ENCODE data around the gene EFHD1.

EFHD1 gene

DNA sequence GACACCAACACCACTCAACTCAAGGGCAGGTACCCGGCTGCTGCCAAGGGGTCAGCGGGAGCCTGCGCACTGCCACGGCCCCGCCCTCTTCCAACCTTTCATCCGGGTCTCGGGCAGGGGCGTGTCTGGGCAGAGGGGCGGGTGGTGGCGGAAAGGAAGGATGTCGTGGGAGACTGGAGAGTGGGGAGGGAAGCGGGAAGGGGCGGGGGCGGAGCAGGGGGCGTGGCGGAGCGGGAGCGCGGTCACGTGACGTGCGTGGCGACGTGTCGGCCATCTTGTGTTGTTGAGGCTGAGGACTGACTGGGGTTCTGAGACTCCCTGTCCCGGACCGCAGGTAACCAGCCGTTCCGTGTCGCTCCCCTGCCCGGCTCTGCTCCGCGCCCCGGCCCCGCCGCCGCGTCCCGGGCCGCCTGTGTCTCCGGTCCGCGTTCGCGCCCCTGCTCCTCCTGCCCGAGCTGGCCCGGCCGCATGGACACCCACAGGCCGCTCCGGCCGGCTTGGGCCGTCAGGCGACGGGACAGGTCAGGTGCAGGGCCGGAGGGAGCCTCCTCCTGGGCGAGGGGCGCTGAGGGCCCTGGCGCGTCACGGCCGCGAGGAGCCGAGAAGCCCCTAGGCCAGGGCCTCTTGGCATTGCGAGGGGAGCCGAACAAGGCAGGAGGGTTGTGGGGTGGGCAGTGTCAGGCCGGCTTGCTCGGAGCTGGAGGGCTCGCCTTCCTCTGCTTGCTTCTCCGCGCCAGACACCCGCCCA is 63.8 kb downstream of the EFHD1 start, which contains the start of gene GIGYF2:
GIGYF2 (plus strand) TSS at position 273 of the 748 bp plus-strand sequence. CDS start 37,867 bp downstream, outside the sequence.
- H3K27ac ChIP-seq: peak within 1 kb of the TSS; percentile 94
- TF ChIP-seq, protein P1, sequence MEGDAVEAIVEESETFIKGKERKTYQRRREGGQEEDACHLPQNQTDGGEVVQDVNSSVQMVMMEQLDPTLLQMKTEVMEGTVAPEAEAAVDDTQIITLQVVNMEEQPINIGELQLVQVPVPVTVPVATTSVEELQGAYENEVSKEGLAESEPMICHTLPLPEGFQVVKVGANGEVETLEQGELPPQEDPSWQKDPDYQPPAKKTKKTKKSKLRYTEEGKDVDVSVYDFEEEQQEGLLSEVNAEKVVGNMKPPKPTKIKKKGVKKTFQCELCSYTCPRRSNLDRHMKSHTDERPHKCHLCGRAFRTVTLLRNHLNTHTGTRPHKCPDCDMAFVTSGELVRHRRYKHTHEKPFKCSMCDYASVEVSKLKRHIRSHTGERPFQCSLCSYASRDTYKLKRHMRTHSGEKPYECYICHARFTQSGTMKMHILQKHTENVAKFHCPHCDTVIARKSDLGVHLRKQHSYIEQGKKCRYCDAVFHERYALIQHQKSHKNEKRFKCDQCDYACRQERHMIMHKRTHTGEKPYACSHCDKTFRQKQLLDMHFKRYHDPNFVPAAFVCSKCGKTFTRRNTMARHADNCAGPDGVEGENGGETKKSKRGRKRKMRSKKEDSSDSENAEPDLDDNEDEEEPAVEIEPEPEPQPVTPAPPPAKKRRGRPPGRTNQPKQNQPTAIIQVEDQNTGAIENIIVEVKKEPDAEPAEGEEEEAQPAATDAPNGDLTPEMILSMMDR (conservative IDR thresholded peaks at IDR 0.05): no peak
- peak; percentile 94 for TF ChIP-seq ZFX (IDR thresholded peaks at IDR 0.05)

DNA sequence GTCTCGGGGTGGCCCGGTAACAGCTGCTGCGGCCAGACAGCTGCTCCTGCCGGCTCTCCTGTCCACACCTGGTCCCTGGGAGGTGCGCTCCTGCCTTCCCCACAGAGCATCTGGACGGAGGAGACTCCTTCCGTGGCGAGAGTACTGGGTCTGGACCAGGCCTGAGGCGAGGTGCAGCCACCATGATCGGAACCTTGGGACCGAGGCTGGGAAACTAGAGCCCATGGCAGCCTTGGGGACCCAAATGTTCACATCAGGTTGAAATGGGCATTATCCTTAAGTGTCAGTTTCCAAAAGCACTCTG is 64.4 kb downstream of the EFHD1 start:
- H3K27ac ChIP-seq: peak overlapping the region; percentile 94
- TF ChIP-seq, protein P1 (conservative IDR thresholded peaks at IDR 0.05): no peak
- no peak; the same call in 1 of the 2 replicates for TF ChIP-seq ZFX (IDR thresholded peaks at IDR 0.05)

DNA sequence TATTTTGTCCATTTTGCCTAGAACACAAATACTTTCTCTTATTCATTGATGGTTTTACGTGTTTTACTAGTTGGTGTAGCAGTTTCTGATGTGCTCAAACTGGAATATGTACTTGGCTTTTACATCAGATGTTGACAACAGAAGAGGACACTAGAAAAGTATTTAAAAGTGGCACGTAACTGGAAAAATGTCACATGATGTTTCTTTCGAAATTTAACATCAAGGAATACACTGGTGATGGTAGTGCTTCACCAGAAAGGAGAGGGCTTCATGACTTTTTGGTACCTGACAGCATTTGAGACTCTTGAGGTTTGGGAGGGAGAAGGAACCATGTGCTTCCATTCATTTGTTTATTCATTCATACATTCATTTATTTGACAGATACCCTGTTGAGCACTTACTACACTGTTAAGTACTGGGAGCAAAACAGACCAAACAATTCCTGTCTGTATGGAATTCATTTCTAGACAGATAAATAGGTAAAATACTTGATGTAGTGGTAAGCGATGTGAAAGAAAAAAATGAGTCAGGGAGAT is 65.2 kb downstream of the EFHD1 start:
- TF ChIP-seq, protein P1 (conservative IDR thresholded peaks at IDR 0.05): no peak
- TF ChIP-seq ZFX (IDR thresholded peaks at IDR 0.05): no peak
- H3K27ac ChIP-seq: no peak overlapping the region

DNA sequence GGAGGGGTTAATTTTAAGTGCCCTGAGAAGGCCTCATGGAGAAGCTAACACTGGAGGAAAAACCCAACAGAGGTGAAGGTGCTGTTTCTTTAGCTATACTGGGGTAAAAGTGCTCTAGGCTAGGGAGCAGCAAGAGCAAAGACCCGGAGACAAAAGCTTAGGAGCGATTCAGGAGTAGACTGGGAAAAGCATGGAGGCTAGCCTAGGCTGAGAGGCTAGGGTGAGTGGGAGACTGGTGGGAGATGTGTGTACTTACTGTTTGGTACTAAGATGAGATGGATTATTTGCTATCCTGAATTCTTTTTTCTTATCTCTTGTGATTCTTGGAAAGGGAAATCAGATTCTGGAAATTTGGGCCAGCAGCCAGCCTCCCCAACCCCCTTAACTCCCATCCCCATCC is 65.7 kb downstream of the EFHD1 start:
- TF ChIP-seq, protein P1 (conservative IDR thresholded peaks at IDR 0.05): no peak
- no peak for TF ChIP-seq ZFX (IDR thresholded peaks at IDR 0.05)
- H3K27ac ChIP-seq: no peak overlapping the region

DNA sequence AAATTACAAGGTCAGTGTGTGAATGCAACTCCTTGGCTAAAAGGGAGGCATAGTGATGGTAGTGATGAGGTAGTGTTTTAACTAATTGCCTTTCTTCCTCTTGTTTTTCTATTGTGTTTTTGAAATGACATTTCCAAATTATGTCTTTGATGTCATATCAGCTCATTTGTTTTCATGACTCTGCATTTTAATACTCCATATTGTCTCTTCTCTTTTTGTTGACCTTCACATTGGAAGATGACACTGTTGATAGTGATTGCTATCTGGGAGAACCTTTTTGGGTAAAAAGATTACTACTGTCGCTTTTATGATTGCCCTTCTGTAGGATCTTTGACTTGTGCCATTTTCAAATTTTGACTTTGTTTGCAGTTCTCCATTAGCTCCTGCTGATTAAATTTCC is 66.8 kb downstream of the EFHD1 start:
- no peak overlapping the region for H3K27ac ChIP-seq
- TF ChIP-seq, protein P1 (conservative IDR thresholded peaks at IDR 0.05): no peak
- TF ChIP-seq ZFX (IDR thresholded peaks at IDR 0.05): no peak

DNA sequence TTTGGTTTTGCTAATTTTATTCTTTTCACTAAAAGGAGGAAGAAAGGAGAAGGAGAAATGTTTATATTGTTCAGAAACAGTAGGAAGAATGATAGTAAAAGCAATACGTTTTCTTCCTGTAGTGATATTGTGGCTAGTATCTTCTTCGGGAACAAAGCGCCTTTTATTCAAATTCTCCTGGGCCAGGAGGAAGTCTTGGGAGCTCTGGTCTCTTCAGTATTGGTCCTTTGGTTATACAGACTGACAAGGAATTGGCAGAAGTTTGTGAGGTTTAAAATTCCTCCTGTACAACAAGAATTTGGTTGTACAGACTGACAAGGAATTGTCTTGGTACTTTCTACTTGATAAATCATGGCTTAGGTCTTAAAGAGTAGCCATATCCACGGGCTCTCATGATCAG is 73.7 kb downstream of the EFHD1 start:
- TF ChIP-seq, protein P1 (conservative IDR thresholded peaks at IDR 0.05): no peak
- H3K27ac ChIP-seq: no peak overlapping the region

DNA sequence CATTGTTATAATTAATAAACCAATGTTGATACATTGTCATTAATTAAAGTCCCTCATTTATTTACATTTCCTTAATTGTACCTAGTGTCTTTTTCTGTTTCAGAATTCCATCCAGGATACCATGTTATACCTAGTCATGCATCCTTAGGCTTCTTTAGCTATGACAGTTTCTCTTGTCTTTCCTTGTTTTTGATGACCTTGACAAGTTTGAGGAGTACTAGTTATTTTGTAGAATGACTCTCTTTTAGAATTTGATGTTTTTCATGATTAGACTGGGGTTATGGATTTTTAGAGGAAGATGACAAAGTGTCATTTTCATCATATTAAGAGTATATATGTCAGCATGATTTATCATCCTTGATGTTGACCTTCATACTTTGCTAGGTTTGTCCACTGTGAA is 80.1 kb downstream of the EFHD1 start:
- H3K27ac ChIP-seq: no peak overlapping the region
- TF ChIP-seq ZFX (IDR thresholded peaks at IDR 0.05): no peak
- TF ChIP-seq, protein P1 (conservative IDR thresholded peaks at IDR 0.05): no peak

Data from C4-2B (cell line).